Bronchial epithelial cell (primary cell): ENCODE measurements around the gene CGNL1. TPM values are rescaled to one million over a fixed set of nuclear protein-coding genes. Genes with fewer than 3 reads are reported as not detected.

Experiments used
- DNase-seq: peaks from one replicate; pipeline ENCODE4 v3.0.0-alpha.2; 2010; ENCODE audit warnings: low read depth
- FAIRE-seq: peaks from 2 replicates; lab custom pipeline; 2011; peaks lifted over from hg19 to GRCh38; lab: Jason Lieb, UNC
- H3K27me3 ChIP-seq: 2 replicates; pipeline ENCODE4 v1.5.1; 2011; ENCODE audit warnings: low read length; ENCODE audit not compliant: control insufficient read depth, insufficient read depth
- H3K36me3 ChIP-seq: 2 replicates; pipeline ENCODE4 v1.5.1; 2011; ENCODE audit warnings: low read length; ENCODE audit not compliant: control insufficient read depth, insufficient read depth
- H3K4me3 ChIP-seq: 2 replicates; pipeline ENCODE4 v1.5.1; 2011; ENCODE audit warnings: mild to moderate bottlenecking, low read depth, low read length, control low read depth
- total RNA-seq: library from RNA; depleted of rRNA; stranded (reverse); fragments of >200 nt; gene quantifications from 2 replicates; pipeline ENCODE4 v1.2.1, GENCODE V29; 2014
- TF ChIP-seq, protein P1 (sequence below): IDR thresholded peaks from 2 replicates; pipeline ENCODE4 v1.5.1; 2011; ENCODE audit warnings: mild to moderate bottlenecking, moderate library complexity, low read length, control low read depth, inconsistent platforms; ENCODE audit not compliant: insufficient read depth, severe bottlenecking

CGNL1 gene
- total RNA-seq, 1 donor from 2014 or later: 0.53 TPM

DNA sequence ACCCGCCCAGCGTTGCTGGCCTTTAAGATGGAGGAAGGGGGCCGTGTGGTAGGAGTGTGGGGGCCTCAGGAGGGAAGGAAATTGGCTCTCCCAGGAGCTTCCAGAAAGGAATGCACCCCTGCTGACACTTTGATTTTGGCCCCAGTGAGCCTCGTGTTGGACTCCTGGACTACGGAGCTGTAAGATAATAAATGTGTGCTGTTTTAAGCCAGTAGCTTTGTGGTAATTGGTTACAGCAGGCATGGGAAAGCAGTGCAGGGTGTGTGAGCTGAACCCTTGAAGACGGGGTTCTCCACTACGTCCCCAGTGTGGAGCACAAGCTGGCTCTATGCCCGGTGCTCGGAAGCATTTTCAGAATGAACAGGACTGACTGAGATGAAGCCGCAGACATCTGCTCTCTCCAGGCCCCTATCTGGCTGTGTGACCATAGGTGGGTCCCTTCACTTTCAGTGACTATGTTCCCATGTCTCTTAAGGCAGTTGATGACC, 22.9 kb upstream of the CGNL1 start:
- TF ChIP-seq, protein P1, sequence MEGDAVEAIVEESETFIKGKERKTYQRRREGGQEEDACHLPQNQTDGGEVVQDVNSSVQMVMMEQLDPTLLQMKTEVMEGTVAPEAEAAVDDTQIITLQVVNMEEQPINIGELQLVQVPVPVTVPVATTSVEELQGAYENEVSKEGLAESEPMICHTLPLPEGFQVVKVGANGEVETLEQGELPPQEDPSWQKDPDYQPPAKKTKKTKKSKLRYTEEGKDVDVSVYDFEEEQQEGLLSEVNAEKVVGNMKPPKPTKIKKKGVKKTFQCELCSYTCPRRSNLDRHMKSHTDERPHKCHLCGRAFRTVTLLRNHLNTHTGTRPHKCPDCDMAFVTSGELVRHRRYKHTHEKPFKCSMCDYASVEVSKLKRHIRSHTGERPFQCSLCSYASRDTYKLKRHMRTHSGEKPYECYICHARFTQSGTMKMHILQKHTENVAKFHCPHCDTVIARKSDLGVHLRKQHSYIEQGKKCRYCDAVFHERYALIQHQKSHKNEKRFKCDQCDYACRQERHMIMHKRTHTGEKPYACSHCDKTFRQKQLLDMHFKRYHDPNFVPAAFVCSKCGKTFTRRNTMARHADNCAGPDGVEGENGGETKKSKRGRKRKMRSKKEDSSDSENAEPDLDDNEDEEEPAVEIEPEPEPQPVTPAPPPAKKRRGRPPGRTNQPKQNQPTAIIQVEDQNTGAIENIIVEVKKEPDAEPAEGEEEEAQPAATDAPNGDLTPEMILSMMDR: no peak
- DNase-seq: no peak
- no peak for FAIRE-seq
- Histone ChIP-seq H3K27me3 (no peaks in the 10 kb centered on the region), H3K36me3 (no peaks in the 10 kb centered on the region), H3K4me3 (no peak overlapping the region)

DNA sequence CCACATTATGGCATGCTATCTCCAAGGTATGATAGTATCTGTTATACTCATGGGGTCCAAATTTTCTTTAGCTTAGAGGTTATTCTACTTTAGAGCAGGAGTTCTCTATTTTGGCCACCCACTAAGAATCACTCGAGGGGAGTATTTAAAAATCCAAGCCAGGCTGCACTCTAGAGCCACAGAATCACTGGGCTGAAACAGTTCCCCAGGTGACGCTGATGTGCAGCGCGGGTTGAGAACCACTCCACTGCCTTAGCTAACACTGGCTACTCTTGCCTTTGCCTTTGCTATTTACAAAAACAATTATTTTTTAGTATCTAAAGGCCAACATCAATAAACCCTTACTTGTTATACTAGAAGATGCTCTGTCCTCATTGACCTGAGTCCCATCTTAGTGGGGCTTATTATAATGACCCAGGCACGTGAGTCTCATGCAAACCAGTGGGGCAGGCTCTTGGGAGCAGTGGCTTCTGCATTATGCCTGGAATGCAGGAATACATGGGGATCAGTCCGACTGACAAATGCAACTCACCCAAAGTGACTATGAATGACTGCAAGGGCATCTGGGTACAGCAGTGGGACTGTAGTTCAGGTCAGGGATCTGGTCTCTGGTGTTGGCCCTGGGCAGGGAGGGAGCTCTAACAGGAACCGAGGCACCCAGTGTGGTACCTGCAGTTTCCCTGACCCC, 21.7 kb upstream of the CGNL1 start:
- TF ChIP-seq, protein P1: no peak
- FAIRE-seq (no peak), DNase-seq (no peak)
- Histone ChIP-seq H3K4me3 (no peak overlapping the region), H3K27me3 (no peaks in the 10 kb centered on the region), H3K36me3 (no peaks in the 10 kb centered on the region)

DNA sequence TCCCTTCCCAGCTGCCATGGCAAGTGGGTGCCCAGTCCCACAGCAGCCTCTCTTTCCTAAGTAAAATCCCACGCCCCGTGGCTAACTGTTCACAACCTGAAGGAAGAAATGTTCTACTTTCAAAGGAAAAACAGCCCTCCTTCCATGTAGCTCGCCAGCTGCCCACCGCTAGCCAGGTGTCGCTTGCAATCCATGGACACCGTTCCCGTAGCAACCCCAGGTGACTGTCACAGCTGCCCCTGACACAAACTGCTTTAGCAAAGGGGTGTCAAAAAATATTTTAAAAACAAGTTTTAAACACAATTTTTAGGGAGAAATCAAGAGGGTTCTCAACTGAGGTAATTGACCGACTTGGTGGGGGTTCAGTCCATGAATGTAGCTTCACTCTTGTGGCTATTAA, 21.0 kb upstream of the CGNL1 start:
- no peak for DNase-seq
- H3K36me3 ChIP-seq: no peaks in the 10 kb centered on the region
- TF ChIP-seq, protein P1: no peak
- H3K4me3 ChIP-seq: no peak overlapping the region
- no peaks in the 10 kb centered on the region for H3K27me3 ChIP-seq
- no peak for FAIRE-seq

DNA sequence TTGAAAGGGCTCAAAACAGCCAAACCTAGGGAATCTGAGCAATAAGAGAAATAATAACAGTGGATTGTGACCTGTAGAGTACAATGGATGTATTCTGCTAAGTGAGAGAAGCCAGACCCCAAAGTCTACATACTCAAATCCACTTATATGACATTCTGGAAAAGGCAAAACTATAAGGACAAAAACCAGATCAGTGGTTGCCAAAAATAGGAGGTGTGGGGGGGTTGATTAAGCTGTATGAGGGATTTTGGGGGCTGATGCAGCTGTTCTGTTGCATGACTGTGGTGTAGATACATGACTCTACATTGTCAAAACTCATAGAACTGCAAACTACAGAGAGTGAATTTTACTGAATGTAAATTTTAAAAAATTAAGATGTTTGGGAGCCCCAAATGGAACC, 20.1 kb upstream of the CGNL1 start:
- DNase-seq: no peak
- Histone ChIP-seq H3K36me3 (no peaks in the 10 kb centered on the region), H3K4me3 (no peak overlapping the region), H3K27me3 (no peaks in the 10 kb centered on the region)
- FAIRE-seq: no peak
- TF ChIP-seq, protein P1: no peak

DNA sequence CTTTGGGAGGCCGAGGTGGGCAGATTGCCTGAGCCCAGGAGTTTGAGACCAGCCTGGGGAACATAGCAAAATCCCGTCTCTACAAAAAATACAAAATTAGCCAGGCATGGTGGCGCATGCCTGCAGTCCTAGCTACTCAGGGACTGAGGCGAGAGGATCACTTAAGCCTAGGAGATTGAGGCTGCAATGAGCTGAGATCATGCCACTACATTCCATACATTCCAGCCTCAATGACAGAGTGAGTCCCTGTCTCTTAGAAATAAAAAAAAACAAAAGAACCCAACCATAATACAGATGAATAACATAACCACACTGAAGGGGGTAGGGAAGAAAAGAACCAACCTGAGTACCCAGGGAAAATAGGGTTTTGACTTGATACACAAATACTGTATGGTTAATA, 19.7 kb upstream of the CGNL1 start:
- Histone ChIP-seq H3K27me3 (no peaks in the 10 kb centered on the region), H3K36me3 (no peaks in the 10 kb centered on the region), H3K4me3 (no peak overlapping the region)
- TF ChIP-seq, protein P1: no peak
- no peak for FAIRE-seq
- peak; percentile 66 for DNase-seq

DNA sequence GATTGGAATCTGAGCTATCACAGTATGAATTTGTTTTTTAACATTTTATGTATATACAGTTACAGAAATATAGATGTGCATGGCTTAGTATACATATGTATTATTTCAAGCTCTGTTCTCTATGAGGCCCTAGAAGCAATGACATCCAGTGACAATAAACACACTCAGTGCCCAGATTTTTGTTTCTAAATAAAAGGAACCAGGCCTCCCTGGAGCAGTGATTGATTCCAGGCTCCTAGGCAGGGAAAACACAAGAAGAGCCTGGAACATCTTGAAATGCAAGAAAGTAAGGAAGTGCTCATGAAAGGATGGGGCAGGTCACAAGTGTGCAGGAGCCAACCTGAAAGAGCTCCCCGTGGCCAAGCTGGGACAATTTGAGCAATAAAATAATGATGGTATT, 18.5 kb upstream of the CGNL1 start:
- no peaks in the 10 kb centered on the region for H3K27me3 ChIP-seq
- DNase-seq (no peak), FAIRE-seq (no peak)
- no peaks in the 10 kb centered on the region for H3K36me3 ChIP-seq
- no peak overlapping the region for H3K4me3 ChIP-seq
- TF ChIP-seq, protein P1: no peak
